ENCODE data around the gene TMTC2. TPM values are rescaled to one million over a fixed set of nuclear protein-coding genes. Genes with fewer than 3 reads are reported as not detected.
"Not testable (repeated sequence)": the region's sequence is repeated elsewhere in the genome, so short reads cannot be mapped to it uniquely, and the experiment has no call there.

TMTC2 gene
- total RNA-seq, 3 donors from 2014 or later, result 0.94 to 1.4 (median 1.0) TPM

GRCh38 chr12:83117926-83118325 is 431.2 kb downstream of the TMTC2 start:
- not testable (repeated sequence) for H3K9me3 Mint-ChIP-seq; H3K4me3 Mint-ChIP-seq; H3K36me3 Mint-ChIP-seq (ENCODE audit: insufficient read depth); DNase-seq; H3K27me3 Mint-ChIP-seq (ENCODE audit: low read depth); H3K4me1 Mint-ChIP-seq (ENCODE audit: low read depth); ATAC-seq

GRCh38 chr12:83121897-83122622 is 435.4 kb downstream of the TMTC2 start:
- no peak for DNase-seq
- H3K4me1 Mint-ChIP-seq (ENCODE audit: low read depth), result no peaks in the 10 kb centered on the region
- H3K4me3 Mint-ChIP-seq, result no peak overlapping the region
- no peaks in the 10 kb centered on the region for H3K27me3 Mint-ChIP-seq (ENCODE audit: low read depth)
- H3K36me3 Mint-ChIP-seq (ENCODE audit: insufficient read depth), result peaks cover 1% of the 10 kb centered on the region
- no peaks in the 10 kb centered on the region for H3K9me3 Mint-ChIP-seq
- ATAC-seq, result no peak

- Mint-ChIP-seq H3K27me3 (ENCODE audit: low read depth) (no peaks in the 10 kb centered on the region), H3K4me1 (ENCODE audit: low read depth) (no peaks in the 10 kb centered on the region), H3K4me3 (no peak overlapping the region), H3K9me3 (no peaks in the 10 kb centered on the region), H3K36me3 (ENCODE audit: insufficient read depth) (peaks cover 1% of the 10 kb centered on the region)
- ATAC-seq, result no peak
- DNase-seq, result no peak
Measured at GRCh38 chr12:83122623-83122934, 435.9 kb downstream of the TMTC2 start.

GRCh38 chr12:83123039-83123438 is 436.3 kb downstream of the TMTC2 start:
- no peak for DNase-seq
- peak in 1 of 2 donors; percentile 18 for ATAC-seq
- peaks cover 1% of the 10 kb centered on the region for H3K36me3 Mint-ChIP-seq (ENCODE audit: insufficient read depth)
- H3K4me1 Mint-ChIP-seq (ENCODE audit: low read depth), result no peaks in the 10 kb centered on the region
- H3K4me3 Mint-ChIP-seq, result no peak overlapping the region
- H3K9me3 Mint-ChIP-seq, result no peaks in the 10 kb centered on the region
- H3K27me3 Mint-ChIP-seq (ENCODE audit: low read depth), result no peaks in the 10 kb centered on the region

- Mint-ChIP-seq H3K36me3 (ENCODE audit: insufficient read depth) (peaks cover 4% of the 10 kb centered on the region), H3K9me3 (no peaks in the 10 kb centered on the region), H3K27me3 (ENCODE audit: low read depth) (no peaks in the 10 kb centered on the region), H3K4me3 (no peak overlapping the region), H3K4me1 (ENCODE audit: low read depth) (no peaks in the 10 kb centered on the region)
- ATAC-seq (no peak), DNase-seq (no peak)
Measured at GRCh38 chr12:83128540-83128939, 441.8 kb downstream of the TMTC2 start.

- Mint-ChIP-seq H3K4me3 (no peak overlapping the region), H3K4me1 (ENCODE audit: low read depth) (no peaks in the 10 kb centered on the region), H3K9me3 (no peaks in the 10 kb centered on the region), H3K36me3 (ENCODE audit: insufficient read depth) (peaks cover 4% of the 10 kb centered on the region), H3K27me3 (ENCODE audit: low read depth) (no peaks in the 10 kb centered on the region)
- ATAC-seq (no peak), DNase-seq (no peak)
Measured at GRCh38 chr12:83130178-83130577, 443.5 kb downstream of the TMTC2 start.

- no peaks in the 10 kb centered on the region for H3K9me3 Mint-ChIP-seq
- ATAC-seq (no peak), DNase-seq (no peak)
- H3K4me3 Mint-ChIP-seq, result no peak overlapping the region
- H3K36me3 Mint-ChIP-seq (ENCODE audit: insufficient read depth), result peaks cover 4% of the 10 kb centered on the region
- H3K4me1 Mint-ChIP-seq (ENCODE audit: low read depth), result no peaks in the 10 kb centered on the region
- no peaks in the 10 kb centered on the region for H3K27me3 Mint-ChIP-seq (ENCODE audit: low read depth)
Measured at GRCh38 chr12:83132360-83132759, 445.7 kb downstream of the TMTC2 start.

- ATAC-seq (no peak), DNase-seq (no peak)
- Mint-ChIP-seq H3K4me3 (no peak overlapping the region), H3K36me3 (ENCODE audit: insufficient read depth) (peaks cover 4% of the 10 kb centered on the region), H3K9me3 (no peaks in the 10 kb centered on the region), H3K27me3 (ENCODE audit: low read depth) (no peaks in the 10 kb centered on the region), H3K4me1 (ENCODE audit: low read depth) (no peaks in the 10 kb centered on the region)
Measured at GRCh38 chr12:83136411-83136810, 449.7 kb downstream of the TMTC2 start.

GRCh38 chr12:83140135-83140534 is 453.4 kb downstream of the TMTC2 start:
- ATAC-seq (no peak), DNase-seq (no peak)
- Mint-ChIP-seq H3K36me3 (ENCODE audit: insufficient read depth) (no peaks in the 10 kb centered on the region), H3K27me3 (ENCODE audit: low read depth) (no peaks in the 10 kb centered on the region), H3K4me1 (ENCODE audit: low read depth) (no peaks in the 10 kb centered on the region), H3K4me3 (no peak overlapping the region), H3K9me3 (no peaks in the 10 kb centered on the region)

- H3K36me3 Mint-ChIP-seq (ENCODE audit: insufficient read depth), result no peaks in the 10 kb centered on the region
- DNase-seq, result no peak
- no peaks in the 10 kb centered on the region for H3K27me3 Mint-ChIP-seq (ENCODE audit: low read depth)
- ATAC-seq, result peak; percentile 53 to 59
- no peaks in the 10 kb centered on the region for H3K9me3 Mint-ChIP-seq
- no peak overlapping the region for H3K4me3 Mint-ChIP-seq
- no peaks in the 10 kb centered on the region for H3K4me1 Mint-ChIP-seq (ENCODE audit: low read depth)
Measured at GRCh38 chr12:83141460-83141994, 454.8 kb downstream of the TMTC2 start.

- no peaks in the 10 kb centered on the region for H3K4me1 Mint-ChIP-seq (ENCODE audit: low read depth)
- ATAC-seq, result no peak
- no peaks in the 10 kb centered on the region for H3K36me3 Mint-ChIP-seq (ENCODE audit: insufficient read depth)
- H3K9me3 Mint-ChIP-seq, result no peaks in the 10 kb centered on the region
- H3K4me3 Mint-ChIP-seq, result no peak overlapping the region
- H3K27me3 Mint-ChIP-seq (ENCODE audit: low read depth), result no peaks in the 10 kb centered on the region
- DNase-seq, result no peak
Measured at GRCh38 chr12:83142914-83143313, 456.2 kb downstream of the TMTC2 start.

GRCh38 chr12:83143950-83144349 is 457.2 kb downstream of the TMTC2 start:
- Mint-ChIP-seq H3K36me3 (ENCODE audit: insufficient read depth) (no peaks in the 10 kb centered on the region), H3K4me3 (no peak overlapping the region), H3K9me3 (no peaks in the 10 kb centered on the region), H3K27me3 (ENCODE audit: low read depth) (no peaks in the 10 kb centered on the region), H3K4me1 (ENCODE audit: low read depth) (no peaks in the 10 kb centered on the region)
- no peak for DNase-seq
- ATAC-seq, result no peak

GRCh38 chr12:83145325-83145840 is 458.7 kb downstream of the TMTC2 start:
- no peaks in the 10 kb centered on the region for H3K27me3 Mint-ChIP-seq (ENCODE audit: low read depth)
- no peak for ATAC-seq
- H3K4me1 Mint-ChIP-seq (ENCODE audit: low read depth), result no peaks in the 10 kb centered on the region
- H3K9me3 Mint-ChIP-seq, result no peaks in the 10 kb centered on the region
- H3K36me3 Mint-ChIP-seq (ENCODE audit: insufficient read depth), result no peaks in the 10 kb centered on the region
- no peak for DNase-seq
- H3K4me3 Mint-ChIP-seq, result no peak overlapping the region

GRCh38 chr12:83147341-83147740 is 460.6 kb downstream of the TMTC2 start:
- H3K4me1 Mint-ChIP-seq (ENCODE audit: low read depth), result no peaks in the 10 kb centered on the region
- H3K4me3 Mint-ChIP-seq, result no peak overlapping the region
- no peaks in the 10 kb centered on the region for H3K9me3 Mint-ChIP-seq
- no peak for DNase-seq
- no peaks in the 10 kb centered on the region for H3K36me3 Mint-ChIP-seq (ENCODE audit: insufficient read depth)
- no peaks in the 10 kb centered on the region for H3K27me3 Mint-ChIP-seq (ENCODE audit: low read depth)
- ATAC-seq, result no peak

GRCh38 chr12:83149987-83150386 is 463.3 kb downstream of the TMTC2 start:
- Mint-ChIP-seq H3K9me3 (no peaks in the 10 kb centered on the region), H3K27me3 (ENCODE audit: low read depth) (no peaks in the 10 kb centered on the region), H3K36me3 (ENCODE audit: insufficient read depth) (no peaks in the 10 kb centered on the region), H3K4me1 (ENCODE audit: low read depth) (no peaks in the 10 kb centered on the region), H3K4me3 (no peak overlapping the region)
- no peak for ATAC-seq
- no peak for DNase-seq

All from activated T-cell treated with anti-CD3 and anti-CD28 coated beads, Interleukin-2, amount 50 U/mL, for 4 hours (primary cell).